Hepatocyte (in vitro differentiated cells): ENCODE measurements around the gene SCG3.

Experiments
- CTCF ChIP-seq: fragments of 200-600 bp; sonication (generic); IDR thresholded peaks from 2 replicates; pipeline ENCODE4 v1.5.1; 2016; ENCODE audit warnings: antibody characterized with exemption, mild to moderate bottlenecking; ENCODE audit not compliant: poor library complexity
- EZH2 ChIP-seq: fragments of 200-600 bp; sonication (generic); IDR thresholded peaks from 2 replicates; pipeline ENCODE4 v1.6.1; 2016; ENCODE audit warnings: antibody characterized with exemption, mild to moderate bottlenecking, borderline replicate concordance

- TF ChIP-seq CTCF (no peak), EZH2 (no peak)
These were observed 54.8 kb downstream of the SCG3 start for GRCh38 chr15:51736069-51736468.
